K562 (cell line): ENCODE data around the gene RFC2. TPM values are rescaled to one million over a fixed set of nuclear protein-coding genes. Genes with fewer than 3 reads are reported as not detected.
A peak's percentile ranks its signal among the peaks of the same experiment; 100 is the strongest.

Experiments used
- CXXC5 ChIP-seq: fragments of 250-450 bp; sonication (Bioruptor Pico); IDR thresholded peaks from 2 replicates; pipeline ENCODE4 v1.8.0; 2022; ENCODE audit warnings: inconsistent platforms, mild to moderate bottlenecking, moderate library complexity
- GABPA ChIP-seq: fragments of 200-800 bp; sonication (Bioruptor generic); conservative IDR thresholded peaks from 2 replicates; pipeline ENCODE4 v1.6.1; 2016; ENCODE audit warnings: low read depth, missing genetic modification characterization, missing compliant biosample characterization
- HNRNPLL ChIP-seq: fragments of 200-400 bp; formaldehyde crosslinking; IDR thresholded peaks from 2 replicates; pipeline ENCODE4 v1.6.1; 2017; ENCODE audit warnings: low read length, low read depth, mild to moderate bottlenecking; ENCODE audit not compliant: poor library complexity, severe bottlenecking
- RFX7 ChIP-seq: fragments of 250-450 bp; sonication (Bioruptor Pico); IDR thresholded peaks from 2 replicates; pipeline ENCODE4 v1.5.1; 2021; ENCODE audit warnings: mild to moderate bottlenecking
- STAT6 ChIP-seq: sonication (generic); formaldehyde crosslinking; IDR thresholded peaks from 2 replicates; pipeline ENCODE4 v1.8.1; 2023; ENCODE audit warnings: mild to moderate bottlenecking, missing genetic modification reagents
- ZNF140 ChIP-seq: fragments of 250-450 bp; sonication (Bioruptor Pico); IDR thresholded peaks from 2 replicates; pipeline ENCODE4 v1.8.0; 2021; ENCODE audit warnings: moderate library complexity, mild to moderate bottlenecking, inconsistent platforms
- ZNF511 ChIP-seq: sonication (generic); formaldehyde crosslinking; IDR thresholded peaks from 2 replicates; pipeline ENCODE4 v1.8.0; 2022; ENCODE audit warnings: mild to moderate bottlenecking, missing genetic modification reagents
- ZNF584 ChIP-seq: fragments of 200-800 bp; sonication (Bioruptor generic); IDR thresholded peaks from 2 replicates; pipeline ENCODE4 v1.6.1; 2016; ENCODE audit warnings: low read depth, mild to moderate bottlenecking, missing genetic modification characterization, missing compliant biosample characterization
- ZNF696 ChIP-seq: fragments of 250-450 bp; sonication (Bioruptor Pico); conservative IDR thresholded peaks from 2 replicates; pipeline ENCODE4 v1.4.0; 2020; ENCODE audit warnings: mild to moderate bottlenecking, moderate library complexity
- ZNF766 ChIP-seq: fragments of 200-800 bp; sonication (Bioruptor generic); conservative IDR thresholded peaks from 2 replicates; pipeline ENCODE4 v1.6.1; 2016; ENCODE audit warnings: missing genetic modification characterization, missing compliant biosample characterization
- polyA plus RNA-seq, 8 experiments: library from polyadenylated mRNA; depleted of rRNA in 4 of 8; stranded (reverse) in 5 of 8; unstranded in 3 of 8; fragments of >200 nt; fragmentation: Nextera tagmentation in 2 of 8; fragmentation: Illumina TruSeq in 1 of 8; extraction: Ambion mirVana in 2 of 8; extraction: Trizol in 1 of 8; gene quantifications; 2 replicates each; pipeline versions ENCODE4 v1.2.1 to v1.2.3, GENCODE V29; 2011 to 2014; ENCODE audit warnings: inconsistent platforms in 1 of 8, missing spikeins in 1 of 8
- total RNA-seq, 7 experiments: library from RNA; depleted of rRNA in 6 of 7; stranded (reverse); fragments of >200 nt in 6 of 7; fragmentation: Illumina TruSeq in 2 of 7; extraction: Trizol in 2 of 7; gene quantifications; 2 replicates each; pipeline versions ENCODE4 v1.2.1 to v1.2.3, GENCODE V29; 2011 to 2021; ENCODE audit warnings: low replicate concordance in 1 of 7
- TF ChIP-seq, protein P1 (sequence below): sonication (generic); formaldehyde crosslinking; IDR thresholded peaks from 2 replicates; pipeline ENCODE4 v1.8.0; 2022; ENCODE audit warnings: mild to moderate bottlenecking, low read depth, missing genetic modification reagents
- TF ChIP-seq, protein P2 (sequence below): conservative IDR thresholded peaks from 2 replicates; pipeline ENCODE4 v1.6.1; 2011; ENCODE audit warnings: low read depth, mild to moderate bottlenecking, low read length; ENCODE audit not compliant: control insufficient read depth

RFC2 gene
- total and polyA plus RNA-seq, 9 of the 15 experiments (the other 6 are each of a cell fraction or from before 2014, with no cell fraction given), result 32.5 to 161 (median 102) TPM

DNA sequence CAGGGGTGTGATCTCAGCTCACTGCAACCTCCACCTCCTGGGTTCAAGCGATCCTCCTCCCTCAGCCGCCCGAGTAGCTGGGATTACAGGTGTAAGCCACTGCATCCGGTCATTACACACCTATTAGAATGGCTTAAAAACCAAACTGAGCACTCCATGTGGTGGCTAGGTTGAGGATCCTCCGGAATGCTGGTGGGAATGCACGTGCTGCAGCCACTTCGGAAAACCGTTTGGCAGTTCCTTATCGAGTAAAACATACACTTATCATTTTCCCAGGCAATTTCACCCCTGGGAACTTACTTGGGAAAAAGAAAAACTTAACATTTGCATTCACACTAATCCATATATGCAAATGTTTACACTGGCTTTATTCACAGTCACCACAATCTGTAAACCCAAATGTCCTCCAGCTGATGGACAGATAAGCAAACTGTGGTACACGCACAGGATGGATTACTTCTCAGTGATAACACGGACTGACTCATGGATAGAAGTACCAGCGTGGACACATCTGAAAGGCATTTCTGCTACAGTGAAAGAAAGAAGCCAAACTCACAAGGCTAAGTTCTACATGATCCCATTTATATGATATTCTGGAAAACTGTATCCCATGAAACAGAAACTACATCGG lies 20.4 kb downstream of the RFC2 start (continued):
- TF ChIP-seq HNRNPLL (no peak), CXXC5 (CRISPR knock-in tag) (peak; percentile 29; the same call in 1 of the 2 replicates), ZNF584 (CRISPR knock-in tag) (no peak), GABPA (tag) (0 out of 2 replicates have a peak, but pooled peaks have one; percentile 16), RFX7 (CRISPR knock-in tag) (no peak), ZNF140 (CRISPR knock-in tag) (no peak), ZNF511 (CRISPR knock-in tag) (no peak), ZNF696 (no peak), ZNF766 (CRISPR knock-in tag) (no peak), STAT6 (CRISPR knock-in tag) (no peak)
- TF ChIP-seq, protein P1, sequence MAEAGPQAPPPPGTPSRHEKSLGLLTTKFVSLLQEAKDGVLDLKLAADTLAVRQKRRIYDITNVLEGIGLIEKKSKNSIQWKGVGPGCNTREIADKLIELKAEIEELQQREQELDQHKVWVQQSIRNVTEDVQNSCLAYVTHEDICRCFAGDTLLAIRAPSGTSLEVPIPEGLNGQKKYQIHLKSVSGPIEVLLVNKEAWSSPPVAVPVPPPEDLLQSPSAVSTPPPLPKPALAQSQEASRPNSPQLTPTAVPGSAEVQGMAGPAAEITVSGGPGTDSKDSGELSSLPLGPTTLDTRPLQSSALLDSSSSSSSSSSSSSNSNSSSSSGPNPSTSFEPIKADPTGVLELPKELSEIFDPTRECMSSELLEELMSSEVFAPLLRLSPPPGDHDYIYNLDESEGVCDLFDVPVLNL (CRISPR knock-in tag), result no peak
- TF ChIP-seq, protein P2, sequence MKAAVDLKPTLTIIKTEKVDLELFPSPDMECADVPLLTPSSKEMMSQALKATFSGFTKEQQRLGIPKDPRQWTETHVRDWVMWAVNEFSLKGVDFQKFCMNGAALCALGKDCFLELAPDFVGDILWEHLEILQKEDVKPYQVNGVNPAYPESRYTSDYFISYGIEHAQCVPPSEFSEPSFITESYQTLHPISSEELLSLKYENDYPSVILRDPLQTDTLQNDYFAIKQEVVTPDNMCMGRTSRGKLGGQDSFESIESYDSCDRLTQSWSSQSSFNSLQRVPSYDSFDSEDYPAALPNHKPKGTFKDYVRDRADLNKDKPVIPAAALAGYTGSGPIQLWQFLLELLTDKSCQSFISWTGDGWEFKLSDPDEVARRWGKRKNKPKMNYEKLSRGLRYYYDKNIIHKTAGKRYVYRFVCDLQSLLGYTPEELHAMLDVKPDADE, result no peak
